Activated T-helper 2 cell treated with anti-CD3 and anti-CD28 coated beads, Interferon-gamma antibody, Interleukin-2, Interleukin-4, amounts not matched to agents 10 μg/mL and 5 μg/mL and 100 μg/mL, durations not matched to agents 14 hours and 24 hours and 36 hours (primary cell): Measurements from ENCODE around the gene ZNF512B. TPM values are rescaled to one million over a fixed set of nuclear protein-coding genes. Genes with fewer than 3 reads are reported as not detected.
"Not testable (repeated sequence)": the region's sequence is repeated elsewhere in the genome, so short reads cannot be mapped to it uniquely, and the experiment has no call there.

Experiments
- DNase-seq: peaks from one replicate; pipeline ENCODE4 v3.0.0; 2021; ENCODE audit warnings: low spot score
- H3K27ac Mint-ChIP-seq: one replicate; pipeline ENCODE4 v1.8.0; 2021; ENCODE audit warnings: mixed read lengths
- H3K27me3 Mint-ChIP-seq: one replicate; pipeline ENCODE4 v1.8.0; 2021; ENCODE audit warnings: low read depth, mixed read lengths
- H3K36me3 Mint-ChIP-seq: one replicate; pipeline ENCODE4 v1.8.0; 2021; ENCODE audit warnings: low read depth, mixed read lengths
- H3K4me1 Mint-ChIP-seq: one replicate; pipeline ENCODE4 v1.8.0; 2021; ENCODE audit warnings: low read depth, mixed read lengths
- H3K4me3 Mint-ChIP-seq: one replicate; pipeline ENCODE4 v1.8.0; 2021; ENCODE audit warnings: low read depth, mild to moderate bottlenecking, moderate library complexity, mixed read lengths
- H3K9me3 Mint-ChIP-seq: one replicate; pipeline ENCODE4 v1.8.0; 2021; ENCODE audit warnings: mixed read lengths
- intact Hi-C: fragments of 100-400 bp; cut with micrococcal nuclease; formaldehyde crosslinking; loops from one replicate; pipeline ENCODE4 v1.15.1; 2023
- total RNA-seq: library from RNA; stranded (reverse); gene quantifications from 2 replicates; pipeline ENCODE4 v1.2.3, GENCODE V29; 2022

The ZNF512B gene
- total RNA-seq: 26.2 and 27.0 TPM in 2 replicates

- intact Hi-C loops: loop anchor here (10.0 kb wide), 2 partner anchors 105 to 265 kb away; partner anchors contain the start of genes ABHD16B, ARFRP1, TPD52L2 and ZGPAT
- H3K36me3 Mint-ChIP-seq: peaks cover 43% of the 10 kb centered on the region
- H3K27me3 Mint-ChIP-seq: no peaks in the 10 kb centered on the region
- H3K4me3 Mint-ChIP-seq: peak within 1 kb of the TSS; percentile 86
- no peaks in the 10 kb centered on the region for H3K9me3 Mint-ChIP-seq
- DNase-seq: peak; percentile 51
- peaks cover 15% of the 10 kb centered on the region for H3K4me1 Mint-ChIP-seq
- H3K27ac Mint-ChIP-seq: peak within 1 kb of the TSS; percentile 83
Observed at GRCh38 chr20:63969838-63970713, at the start of gene ZNF512B. Gene ZNF512B (minus strand): TSS chr20:63969930. CDS start chr20:63967950, 1,980 bp downstream.

GRCh38 chr20:64015635-64016034 lies 45.9 kb upstream of the ZNF512B start:
- intact Hi-C loops: no loop called here
- Mint-ChIP-seq H3K9me3 (no peaks in the 10 kb centered on the region), H3K4me3 (no peak overlapping the region), H3K4me1 (peaks cover 18% of the 10 kb centered on the region), H3K36me3 (peaks cover 63% of the 10 kb centered on the region), H3K27ac (no peak overlapping the region), H3K27me3 (no peaks in the 10 kb centered on the region)
- DNase-seq: no peak

DNA sequence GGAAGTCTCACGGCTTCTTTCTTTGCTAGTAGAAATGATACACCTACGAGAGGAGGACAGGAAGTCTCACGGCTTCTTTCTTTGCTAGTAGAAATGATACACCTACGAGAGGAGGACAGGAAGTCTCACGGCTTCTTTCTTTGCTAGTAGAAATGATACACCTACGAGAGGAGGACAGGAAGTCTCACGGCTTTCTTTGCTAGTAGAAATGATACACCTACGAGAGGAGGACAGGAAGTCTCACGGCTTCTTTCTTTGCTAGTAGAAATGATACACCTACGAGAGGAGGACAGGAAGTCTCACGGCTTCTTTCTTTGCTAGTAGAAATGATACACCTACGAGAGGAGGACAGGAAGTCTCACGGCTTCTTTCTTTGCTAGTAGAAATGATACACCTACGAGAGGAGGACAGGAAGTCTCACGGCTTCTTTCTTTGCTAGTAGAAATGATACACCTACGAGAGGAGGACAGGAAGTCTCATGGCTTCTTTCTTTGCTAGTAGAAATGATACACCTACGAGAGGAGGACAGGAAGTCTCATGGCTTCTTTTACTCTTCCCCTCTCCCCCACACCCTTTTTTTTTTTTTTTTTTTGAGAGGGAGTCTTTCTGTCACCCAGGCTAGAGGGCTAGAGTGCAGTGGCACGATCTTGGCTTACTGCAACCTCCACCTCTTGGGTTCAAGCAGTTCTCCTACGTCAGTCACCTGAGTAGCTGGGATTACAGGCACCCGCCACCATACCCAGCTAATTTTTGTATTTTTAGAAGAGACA lies 42.8 kb upstream of the ZNF512B start:
- DNase-seq, H3K27me3 Mint-ChIP-seq, intact Hi-C loops, H3K4me3 Mint-ChIP-seq: not testable (repeated sequence)
- H3K9me3 Mint-ChIP-seq: peaks cover 14% of the 10 kb centered on the region
- H3K36me3 Mint-ChIP-seq: peaks cover 69% of the 10 kb centered on the region
- peak overlapping the region; percentile 93 for H3K27ac Mint-ChIP-seq
- H3K4me1 Mint-ChIP-seq: peaks cover 28% of the 10 kb centered on the region

GRCh38 chr20:64011366-64011779 lies 41.6 kb upstream of the ZNF512B start:
- no peak overlapping the region for H3K4me3 Mint-ChIP-seq
- H3K27ac Mint-ChIP-seq: peak overlapping the region; percentile 65
- intact Hi-C loops: no loop called here
- H3K9me3 Mint-ChIP-seq: peaks cover 14% of the 10 kb centered on the region
- peaks cover 64% of the 10 kb centered on the region for H3K36me3 Mint-ChIP-seq
- no peak for DNase-seq
- peaks cover 28% of the 10 kb centered on the region for H3K4me1 Mint-ChIP-seq
- H3K27me3 Mint-ChIP-seq: no peaks in the 10 kb centered on the region

- Mint-ChIP-seq H3K36me3 (peaks cover 63% of the 10 kb centered on the region), H3K9me3 (peaks cover 14% of the 10 kb centered on the region), H3K27ac (peak overlapping the region; percentile 65), H3K27me3 (no peaks in the 10 kb centered on the region), H3K4me3 (no peak overlapping the region), H3K4me1 (peaks cover 28% of the 10 kb centered on the region)
- DNase-seq: no peak
- intact Hi-C loops: no loop called here
Observed at GRCh38 chr20:64010711-64011237, 41.0 kb upstream of the ZNF512B start.

DNA sequence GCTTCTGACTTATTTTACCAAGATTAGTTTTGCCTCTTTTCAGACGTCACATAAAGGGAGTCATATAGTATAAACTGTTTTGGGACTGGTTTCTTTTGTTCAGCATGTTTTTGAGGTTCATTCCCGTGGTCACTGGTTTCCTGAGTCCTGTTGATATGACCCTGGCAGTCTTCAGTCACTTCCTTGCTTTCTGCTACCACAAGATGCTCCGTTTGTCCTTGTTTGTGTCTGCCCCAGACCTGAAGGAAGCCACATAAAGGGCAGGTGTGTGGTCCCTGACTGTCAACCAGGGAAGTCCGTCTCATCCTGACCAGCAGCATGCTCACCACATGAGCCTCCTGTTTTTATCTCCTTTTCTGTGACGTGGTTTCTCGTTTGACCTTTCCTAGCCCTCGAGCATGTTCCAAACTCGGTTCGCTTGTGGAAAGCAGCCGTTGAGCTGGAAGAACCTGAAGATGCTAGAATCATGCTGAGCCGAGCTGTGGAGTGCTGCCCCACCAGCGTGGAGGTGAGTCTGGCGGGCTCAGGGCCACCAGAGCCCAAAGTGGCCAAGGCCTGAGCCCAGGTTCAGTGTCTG lies 40.2 kb upstream of the ZNF512B start:
- intact Hi-C loops: no loop called here
- Mint-ChIP-seq H3K36me3 (peaks cover 62% of the 10 kb centered on the region), H3K27me3 (no peaks in the 10 kb centered on the region), H3K27ac (peak overlapping the region; percentile 74), H3K4me1 (peaks cover 28% of the 10 kb centered on the region), H3K4me3 (no peak overlapping the region), H3K9me3 (peaks cover 14% of the 10 kb centered on the region)
- no peak for DNase-seq

DNA sequence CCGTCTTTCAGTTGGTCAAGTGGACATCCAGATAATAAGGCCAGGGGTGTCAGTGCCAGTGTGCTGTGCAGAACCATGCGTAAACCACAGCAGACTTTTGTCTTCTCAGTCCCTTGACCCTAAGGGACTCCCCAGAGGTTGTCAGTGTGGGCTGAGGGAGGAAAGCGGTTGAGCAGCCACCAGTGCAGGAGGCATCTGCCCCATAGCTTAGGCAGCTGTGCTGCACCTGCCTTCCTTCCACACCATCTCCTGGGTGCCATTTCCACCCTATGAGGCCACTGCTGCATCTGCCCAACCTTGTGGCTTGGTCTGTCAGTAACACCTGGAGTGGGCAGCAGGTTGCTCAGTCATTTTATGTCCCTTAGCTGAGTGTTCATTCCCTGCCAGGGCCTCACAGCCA lies 37.2 kb upstream of the ZNF512B start:
- Mint-ChIP-seq H3K4me1 (peaks cover 18% of the 10 kb centered on the region), H3K9me3 (peaks cover 14% of the 10 kb centered on the region), H3K27me3 (no peaks in the 10 kb centered on the region), H3K36me3 (peaks cover 58% of the 10 kb centered on the region), H3K4me3 (no peak overlapping the region), H3K27ac (no peak overlapping the region)
- DNase-seq: no peak
- intact Hi-C loops: no loop called here

GRCh38 chr20:64006490-64006889 lies 36.8 kb upstream of the ZNF512B start:
- no peak overlapping the region for H3K4me3 Mint-ChIP-seq
- H3K36me3 Mint-ChIP-seq: peaks cover 61% of the 10 kb centered on the region
- peaks cover 17% of the 10 kb centered on the region for H3K4me1 Mint-ChIP-seq
- no peak overlapping the region for H3K27ac Mint-ChIP-seq
- no peaks in the 10 kb centered on the region for H3K27me3 Mint-ChIP-seq
- peaks cover 14% of the 10 kb centered on the region for H3K9me3 Mint-ChIP-seq
- intact Hi-C loops: no loop called here
- no peak for DNase-seq

GRCh38 chr20:64005394-64005793 lies 35.7 kb upstream of the ZNF512B start:
- DNase-seq: no peak
- Mint-ChIP-seq H3K4me3 (no peak overlapping the region), H3K36me3 (peaks cover 57% of the 10 kb centered on the region), H3K4me1 (peaks cover 10% of the 10 kb centered on the region), H3K27me3 (no peaks in the 10 kb centered on the region), H3K9me3 (peaks cover 14% of the 10 kb centered on the region), H3K27ac (no peak overlapping the region)
- intact Hi-C loops: no loop called here

DNA sequence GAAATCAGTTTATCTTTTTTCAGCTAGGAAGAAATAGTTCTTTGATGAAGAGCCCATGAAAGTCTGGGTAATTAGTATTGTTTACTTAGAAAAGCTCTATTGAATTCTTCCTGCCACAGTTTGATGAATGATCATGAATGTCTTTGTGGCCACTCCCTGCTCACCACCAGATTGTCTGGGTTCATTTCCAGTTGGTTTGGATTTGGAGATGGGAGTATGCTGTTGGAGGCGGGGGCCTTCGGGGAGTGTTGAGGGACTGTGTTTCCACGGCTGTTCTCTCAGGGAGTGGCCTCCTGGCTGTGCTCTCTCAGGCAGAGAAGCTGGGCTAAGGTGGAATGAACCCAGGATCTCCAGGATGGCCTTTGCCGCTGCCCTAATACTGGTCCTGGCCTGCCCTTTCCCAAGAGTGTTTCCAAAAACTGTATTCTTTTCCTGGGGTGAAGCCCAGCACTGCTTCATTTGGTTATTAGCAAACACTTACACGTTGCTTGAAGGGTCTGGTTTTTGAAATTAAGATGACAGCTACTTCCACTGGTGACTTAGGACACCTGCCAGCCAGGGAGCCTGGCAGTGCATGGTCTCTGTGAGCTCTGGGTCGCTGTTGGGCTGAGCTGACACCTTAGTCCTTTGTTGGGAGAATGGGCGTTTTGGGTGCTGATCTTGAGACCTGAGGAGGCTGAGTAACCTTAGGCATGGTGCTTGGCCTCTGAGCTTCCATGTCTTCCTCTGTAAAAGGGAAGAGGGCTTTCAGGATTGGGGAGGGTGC lies 34.4 kb upstream of the ZNF512B start:
- Mint-ChIP-seq H3K4me1 (no peaks in the 10 kb centered on the region), H3K27ac (no peak overlapping the region), H3K36me3 (peaks cover 55% of the 10 kb centered on the region), H3K27me3 (no peaks in the 10 kb centered on the region), H3K9me3 (peaks cover 11% of the 10 kb centered on the region), H3K4me3 (no peak overlapping the region)
- intact Hi-C loops: no loop called here
- no peak for DNase-seq

DNA sequence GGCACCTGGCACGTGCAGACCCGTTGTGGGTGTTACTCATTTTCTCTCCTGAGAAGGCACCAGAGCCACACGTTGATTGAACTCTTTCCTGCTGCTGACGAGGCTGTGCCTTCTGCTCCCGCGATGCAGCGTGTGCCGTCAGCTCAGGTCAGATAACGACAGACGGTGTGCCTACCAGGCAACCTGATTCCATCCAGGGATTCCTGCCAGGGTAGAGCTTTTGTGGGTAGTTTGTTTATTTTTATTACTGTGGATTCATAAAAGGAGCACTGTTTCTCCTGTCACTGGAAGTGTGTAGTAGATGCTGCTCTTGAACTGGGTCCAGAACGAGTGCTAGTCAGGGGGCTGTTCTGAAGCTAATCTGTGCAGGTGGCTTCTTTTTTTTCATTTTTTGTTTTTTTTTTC lies 31.9 kb upstream of the ZNF512B start:
- Mint-ChIP-seq H3K4me1 (no peaks in the 10 kb centered on the region), H3K4me3 (no peak overlapping the region), H3K9me3 (no peaks in the 10 kb centered on the region), H3K27me3 (no peaks in the 10 kb centered on the region), H3K36me3 (peaks cover 55% of the 10 kb centered on the region), H3K27ac (no peak overlapping the region)
- no peak for DNase-seq
- intact Hi-C loops: no loop called here

DNA sequence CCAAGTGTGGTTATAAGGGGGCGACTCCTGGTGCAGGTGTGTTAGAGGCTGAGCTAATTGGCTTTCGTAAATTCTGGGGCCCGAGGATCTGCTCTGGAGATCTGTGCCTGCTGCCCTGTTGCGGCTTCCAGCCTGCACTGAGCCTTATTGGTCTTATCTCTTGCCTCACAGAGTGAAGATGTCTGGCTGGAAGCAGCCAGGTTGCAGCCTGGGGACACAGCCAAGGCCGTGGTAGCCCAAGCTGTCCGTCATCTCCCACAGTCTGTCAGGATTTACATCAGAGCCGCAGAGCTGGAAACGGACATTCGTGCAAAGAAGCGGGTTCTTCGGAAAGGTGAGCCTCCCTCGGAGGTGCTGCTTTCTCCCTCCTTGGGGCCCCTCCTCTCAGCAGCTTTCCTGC lies 31.2 kb upstream of the ZNF512B start:
- H3K9me3 Mint-ChIP-seq: no peaks in the 10 kb centered on the region
- H3K4me3 Mint-ChIP-seq: no peak overlapping the region
- intact Hi-C loops: no loop called here
- H3K4me1 Mint-ChIP-seq: no peaks in the 10 kb centered on the region
- DNase-seq: no peak
- H3K27ac Mint-ChIP-seq: no peak overlapping the region
- no peaks in the 10 kb centered on the region for H3K27me3 Mint-ChIP-seq
- peaks cover 60% of the 10 kb centered on the region for H3K36me3 Mint-ChIP-seq
